Trophoblast cell (in vitro differentiated cells and primary cell): ENCODE measurements around the gene CMTM4.
"Not testable (repeated sequence)": the region's sequence is repeated elsewhere in the genome, so short reads cannot be mapped to it uniquely, and the experiment has no call there.

ENCODE experiments used
- DNase-seq, 2 donors: peaks; one replicate each; pipeline ENCODE4 v3.0.0-alpha.2; 2016
- H2AFZ ChIP-seq: 2 replicates; pipeline ENCODE4 v1.6.1; 2013; ENCODE audit warnings: low read length, moderate library complexity, mild to moderate bottlenecking; ENCODE audit not compliant: insufficient read depth, poor library complexity
- H2AK5ac ChIP-seq: 2 replicates; pipeline ENCODE4 v1.6.1; 2013; ENCODE audit warnings: mild to moderate bottlenecking, low read length
- H2BK120ac ChIP-seq: 2 replicates; pipeline ENCODE4 v1.6.1; 2013; ENCODE audit warnings: low read length, mild to moderate bottlenecking, moderate library complexity; ENCODE audit not compliant: insufficient read depth, poor library complexity
- H2BK12ac ChIP-seq: 2 replicates; pipeline ENCODE4 v1.6.1; 2013; ENCODE audit warnings: mild to moderate bottlenecking, low read length, moderate library complexity
- H2BK5ac ChIP-seq: 2 replicates; pipeline ENCODE4 v1.6.1; 2013; ENCODE audit warnings: low read length, low read depth, moderate library complexity, mild to moderate bottlenecking; ENCODE audit not compliant: poor library complexity
- H3K14ac ChIP-seq: 2 replicates; pipeline ENCODE4 v1.6.1; 2013; ENCODE audit warnings: mild to moderate bottlenecking, low read length
- H3K18ac ChIP-seq: 2 replicates; pipeline ENCODE4 v1.6.1; 2013; ENCODE audit warnings: mild to moderate bottlenecking, low read length
- H3K23ac ChIP-seq: 2 replicates; pipeline ENCODE4 v1.6.1; 2013; ENCODE audit warnings: low read length
- H3K27ac ChIP-seq: 2 replicates; pipeline ENCODE4 v1.5.1; 2013; ENCODE audit warnings: low read depth, mild to moderate bottlenecking, inconsistent platforms, low read length, moderate library complexity
- H3K27me3 ChIP-seq: 2 replicates; pipeline ENCODE4 v1.6.1; 2013; ENCODE audit warnings: inconsistent platforms, mild to moderate bottlenecking, low read length, moderate library complexity; ENCODE audit not compliant: insufficient read depth
- H3K36me3 ChIP-seq, 2 experiments: 1 replicate in 1 of 2; 2 replicates in 1 of 2; pipeline ENCODE4 v1.6.1; 2013; ENCODE audit warnings: low read length in 2 of 2, mild to moderate bottlenecking in 2 of 2, moderate library complexity in 1 of 2; ENCODE audit not compliant: insufficient read depth in 2 of 2, control insufficient read depth in 1 of 2
- H3K4ac ChIP-seq: 2 replicates; pipeline ENCODE4 v1.6.1; 2013; ENCODE audit warnings: low read depth, mild to moderate bottlenecking, low read length, moderate library complexity
- H3K4me1 ChIP-seq, 2 experiments: 1 replicate in 1 of 2; 2 replicates in 1 of 2; pipeline ENCODE4 v1.6.1; 2013; ENCODE audit warnings: low read length in 2 of 2, mild to moderate bottlenecking in 2 of 2, moderate library complexity in 1 of 2; ENCODE audit not compliant: insufficient read depth in 2 of 2, control insufficient read depth in 1 of 2
- H3K4me2 ChIP-seq: 2 replicates; pipeline ENCODE4 v1.6.1; 2013; ENCODE audit warnings: inconsistent platforms, mild to moderate bottlenecking, low read length, moderate library complexity
- H3K4me3 ChIP-seq: 2 replicates; pipeline ENCODE4 v1.5.1; 2013; ENCODE audit warnings: mild to moderate bottlenecking, low read depth, low read length, inconsistent platforms
- H3K79me1 ChIP-seq: one replicate; pipeline ENCODE4 v1.6.1; 2013; ENCODE audit warnings: low read length
- H3K79me2 ChIP-seq: 2 replicates; pipeline ENCODE4 v1.6.1; 2013; ENCODE audit warnings: low read length, mild to moderate bottlenecking; ENCODE audit not compliant: control insufficient read depth, insufficient read depth, poor library complexity
- H3K9ac ChIP-seq: 2 replicates; pipeline ENCODE4 v1.6.1; 2013; ENCODE audit warnings: mild to moderate bottlenecking, low read length
- H3K9me3 ChIP-seq: 2 replicates; pipeline ENCODE4 v1.6.1; 2013; ENCODE audit warnings: low read depth, mild to moderate bottlenecking, control low read depth, inconsistent platforms, low read length; ENCODE audit not compliant: insufficient read depth
- H4K12ac ChIP-seq: 2 replicates; pipeline ENCODE4 v1.6.1; 2013; ENCODE audit warnings: low read depth, mild to moderate bottlenecking, low read length, moderate library complexity
- H4K8ac ChIP-seq: 2 replicates; pipeline ENCODE4 v1.6.1; 2013; ENCODE audit warnings: low read depth, mild to moderate bottlenecking, low read length, moderate library complexity
- H4K91ac ChIP-seq: one replicate; pipeline ENCODE4 v1.6.1; 2013; ENCODE audit warnings: low read depth, mild to moderate bottlenecking, low read length, moderate library complexity
- WGBS: extraction: QIAGEN DNeasy Blood & Tissue Kit; methylation state at CpG from one replicate; pipeline ENCODE4 v1.1.7; 2013; ENCODE audit warnings: missing lambda C conversion rate; ENCODE audit not compliant: insufficient read length, insufficient coverage; ENCODE audit errors: extremely low coverage; 5-methylcytosine and 5-hydroxymethylcytosine counted together

The CMTM4 gene

DNA sequence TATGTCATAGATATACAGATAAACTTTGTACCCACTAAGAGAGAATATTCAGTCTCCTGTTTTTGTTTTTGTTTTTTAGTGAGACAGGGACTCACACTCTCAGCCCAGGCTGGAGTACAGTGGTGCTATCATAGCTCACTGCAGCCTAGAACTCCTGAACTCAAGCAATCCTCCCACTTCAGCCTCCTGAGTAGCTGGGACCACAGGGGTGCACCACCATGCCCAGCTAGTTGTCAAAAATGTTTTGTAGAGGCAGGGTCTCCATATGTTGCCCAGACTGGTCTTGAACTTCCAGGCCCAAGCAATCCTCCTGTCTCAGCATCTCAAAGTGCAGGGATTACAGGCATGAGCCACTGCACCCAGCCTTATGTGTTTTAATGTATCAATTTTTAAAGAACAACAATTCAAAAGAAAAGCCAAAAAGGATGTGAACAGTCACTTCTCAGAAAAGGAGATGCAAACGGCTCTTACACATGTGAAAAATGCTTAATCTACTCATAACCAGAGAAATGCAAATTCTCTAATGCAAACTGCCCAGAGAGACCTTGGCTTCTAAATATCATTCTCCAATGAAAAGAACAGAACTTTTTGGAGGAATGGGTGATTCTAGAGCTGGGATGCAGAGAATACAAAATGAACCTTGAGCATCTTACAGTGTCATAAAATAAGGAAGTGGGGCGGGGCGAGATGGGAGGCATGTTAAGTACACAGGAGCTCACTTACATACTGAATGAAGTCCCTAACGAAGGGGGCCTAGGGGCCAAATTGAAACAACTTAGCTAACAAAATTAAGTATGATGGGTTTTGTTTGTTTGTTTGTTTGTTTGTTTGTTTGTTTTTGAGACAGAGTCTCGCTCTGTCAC lies 99.3 kb downstream of the CMTM4 start:
- H3K18ac ChIP-seq, result no peak overlapping the region
- no peak overlapping the region for H3K23ac ChIP-seq
- H4K8ac ChIP-seq, result no peak overlapping the region
- no peak for DNase-seq
- H3K9ac ChIP-seq, result no peak overlapping the region
- no peak overlapping the region for H2BK5ac ChIP-seq
- no peak overlapping the region for H3K4me3 ChIP-seq
- no peak overlapping the region for H3K27ac ChIP-seq
- H4K91ac ChIP-seq, result no peak overlapping the region
- no CpG with 5 or more reads among the region's 5 CpGs for WGBS
- H3K4me2 ChIP-seq, result no peak overlapping the region
- H3K27me3 ChIP-seq, result no peaks in the 10 kb centered on the region
- no peaks in the 10 kb centered on the region for H3K79me2 ChIP-seq
- no peak overlapping the region for H3K4ac ChIP-seq
- no peak overlapping the region for H2BK120ac ChIP-seq
- H2AK5ac ChIP-seq, result no peak overlapping the region
- H3K36me3 ChIP-seq, result no peaks in the 10 kb centered on the region
- H2AFZ ChIP-seq, result no peak overlapping the region
- H3K79me1 ChIP-seq, result no peaks in the 10 kb centered on the region
- no peaks in the 10 kb centered on the region for H3K9me3 ChIP-seq
- no peak overlapping the region for H4K12ac ChIP-seq
- no peaks in the 10 kb centered on the region for H3K4me1 ChIP-seq
- H3K14ac ChIP-seq, result no peak overlapping the region
- H2BK12ac ChIP-seq, result no peak overlapping the region

DNA sequence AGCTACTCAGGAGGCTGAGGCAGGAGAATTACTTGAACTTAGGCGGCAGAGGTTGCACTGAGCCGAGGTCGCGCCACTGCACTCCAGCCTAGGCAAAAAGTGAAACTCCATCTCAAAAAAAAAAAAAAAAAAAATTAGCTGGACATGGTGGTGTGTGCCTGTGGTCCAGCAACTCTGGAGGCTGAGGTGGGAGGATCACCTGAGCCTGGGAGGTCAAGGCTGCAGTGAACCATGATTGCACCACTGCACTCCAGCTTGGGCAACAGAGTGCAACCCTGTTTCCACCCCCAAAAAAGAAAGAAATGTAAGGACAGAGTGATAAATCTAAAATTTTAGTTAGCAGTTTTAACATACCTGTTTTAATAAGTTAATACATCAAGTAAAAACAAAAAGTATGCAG lies 100.0 kb downstream of the CMTM4 start:
- H3K36me3 ChIP-seq, DNase-seq, H2BK12ac ChIP-seq, H3K23ac ChIP-seq, H2AFZ ChIP-seq, H3K79me1 ChIP-seq, H3K9me3 ChIP-seq, H3K4me1 ChIP-seq, H2BK120ac ChIP-seq, H3K9ac ChIP-seq, H3K4me2 ChIP-seq, H3K27me3 ChIP-seq, H3K79me2 ChIP-seq, H3K18ac ChIP-seq, H3K4ac ChIP-seq, H3K4me3 ChIP-seq, H4K12ac ChIP-seq, H4K8ac ChIP-seq, H4K91ac ChIP-seq, H2AK5ac ChIP-seq, H2BK5ac ChIP-seq, H3K27ac ChIP-seq, H3K14ac ChIP-seq: not testable (repeated sequence)
- WGBS, result no CpG with 5 or more reads among the region's 4 CpGs

DNA sequence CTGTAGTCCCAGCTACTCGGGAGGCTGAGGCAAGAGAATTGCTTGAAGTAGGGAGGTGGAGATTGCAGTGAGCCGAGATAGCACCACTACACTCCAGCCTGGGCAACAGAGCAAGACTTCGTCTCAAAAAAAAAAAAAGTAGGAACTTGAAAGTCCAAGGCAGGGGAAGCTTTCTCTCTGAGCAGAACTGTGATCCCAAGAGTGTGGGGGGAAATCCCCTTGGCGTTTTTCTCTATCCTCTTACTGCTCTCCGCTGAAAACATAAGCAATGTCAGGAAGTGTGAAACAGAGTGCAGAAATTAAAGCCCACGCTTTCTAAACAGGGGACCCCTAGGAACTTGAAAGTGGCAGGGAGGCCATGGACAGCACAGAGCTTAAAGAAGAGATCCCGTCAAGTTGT lies 101.8 kb downstream of the CMTM4 start:
- Histone ChIP-seq H3K4ac (no peak overlapping the region), H3K79me2 (no peaks in the 10 kb centered on the region), H3K9me3 (no peaks in the 10 kb centered on the region), H3K18ac (no peak overlapping the region), H3K4me1 (no peaks in the 10 kb centered on the region), H2BK12ac (no peak overlapping the region), H3K79me1 (no peaks in the 10 kb centered on the region), H3K14ac (no peak overlapping the region), H3K23ac (no peak overlapping the region), H4K8ac (no peak overlapping the region), H3K9ac (no peak overlapping the region), H3K36me3 (no peaks in the 10 kb centered on the region), H2BK5ac (no peak overlapping the region), H2AK5ac (no peak overlapping the region), H3K27me3 (no peaks in the 10 kb centered on the region), H2BK120ac (no peak overlapping the region), H3K27ac (no peak overlapping the region), H2AFZ (no peak overlapping the region), H4K12ac (no peak overlapping the region), H3K4me2 (no peak overlapping the region), H4K91ac (no peak overlapping the region), H3K4me3 (no peak overlapping the region)
- no CpG with 5 or more reads among the region's 7 CpGs for WGBS
- DNase-seq, result peak in 1 of 2 donors; percentile 18

DNA sequence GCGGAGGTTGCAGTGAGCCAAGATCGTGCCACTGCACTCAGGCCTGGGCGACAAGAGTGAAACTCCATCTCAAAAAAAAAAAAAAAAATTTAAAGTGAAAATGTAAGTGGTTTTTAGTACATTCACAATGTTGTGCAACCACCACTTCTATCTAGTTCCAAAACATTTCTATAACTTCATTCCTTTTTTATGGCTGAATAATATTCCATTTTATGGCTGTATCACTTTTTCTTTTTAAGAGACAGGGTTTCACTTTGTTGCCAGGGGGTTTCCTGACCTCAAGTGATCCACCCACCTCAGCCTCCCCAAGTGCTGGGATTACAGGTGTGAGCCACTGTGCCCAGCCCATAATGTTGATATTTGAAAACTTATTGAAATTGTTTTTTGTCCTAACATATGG lies 103.7 kb downstream of the CMTM4 start:
- Histone ChIP-seq H4K91ac (no peak overlapping the region), H3K27ac (no peak overlapping the region), H3K4me2 (no peak overlapping the region), H3K79me2 (no peaks in the 10 kb centered on the region), H2BK12ac (no peak overlapping the region), H3K18ac (no peak overlapping the region), H4K8ac (no peak overlapping the region), H4K12ac (no peak overlapping the region), H3K9me3 (no peaks in the 10 kb centered on the region), H2BK120ac (no peak overlapping the region), H3K14ac (no peak overlapping the region), H3K4ac (no peak overlapping the region), H3K27me3 (no peaks in the 10 kb centered on the region), H3K9ac (no peak overlapping the region), H2AFZ (no peak overlapping the region), H2AK5ac (no peak overlapping the region), H3K79me1 (no peaks in the 10 kb centered on the region), H3K4me1 (no peaks in the 10 kb centered on the region), H3K23ac (no peak overlapping the region), H3K36me3 (no peaks in the 10 kb centered on the region), H3K4me3 (no peak overlapping the region), H2BK5ac (no peak overlapping the region)
- WGBS, result no CpG with 5 or more reads among the region's 3 CpGs
- DNase-seq, result no peak
